CD4-positive, alpha-beta T cell treated with Interleukin-10 for 1 hour (primary cell): ENCODE measurements around the gene PPP1R9B.

Experiments used
- DNase-seq: peaks from one replicate; pipeline ENCODE4 v3.0.0-alpha.2; 2020

Gene PPP1R9B

GRCh38 chr17:50122945-50123344 lies 27.5 kb downstream of the PPP1R9B start:
- no peak for DNase-seq

- DNase-seq, result no peak
Observed at GRCh38 chr17:50120475-50121253, 29.8 kb downstream of the PPP1R9B start.

- no peak for DNase-seq
Observed at GRCh38 chr17:50118828-50119218, 31.7 kb downstream of the PPP1R9B start.

GRCh38 chr17:50118076-50118827 lies 32.2 kb downstream of the PPP1R9B start:
- no peak for DNase-seq

GRCh38 chr17:50117202-50118051 lies 33.0 kb downstream of the PPP1R9B start:
- peak; percentile 69 for DNase-seq

- DNase-seq, result no peak
Observed at GRCh38 chr17:50115756-50116155, 34.7 kb downstream of the PPP1R9B start.

GRCh38 chr17:50114849-50115357 lies 35.6 kb downstream of the PPP1R9B start:
- DNase-seq, result peak; percentile 64

GRCh38 chr17:50114401-50114800 lies 36.1 kb downstream of the PPP1R9B start:
- no peak for DNase-seq

- DNase-seq, result no peak
Observed at GRCh38 chr17:50113624-50114320, 36.7 kb downstream of the PPP1R9B start.

- no peak for DNase-seq
Observed at GRCh38 chr17:50112694-50113093, 37.8 kb downstream of the PPP1R9B start.

GRCh38 chr17:50111673-50112655 lies 38.5 kb downstream of the PPP1R9B start:
- no peak for DNase-seq

- DNase-seq, result no peak
Observed at GRCh38 chr17:50110591-50111349, 39.7 kb downstream of the PPP1R9B start.

GRCh38 chr17:50109785-50110184 lies 40.7 kb downstream of the PPP1R9B start:
- DNase-seq, result no peak

GRCh38 chr17:50109207-50109606 lies 41.3 kb downstream of the PPP1R9B start:
- no peak for DNase-seq

- no peak for DNase-seq
Observed at GRCh38 chr17:50108556-50108955, 41.9 kb downstream of the PPP1R9B start.

- no peak for DNase-seq
Observed at GRCh38 chr17:50107790-50108414, 42.6 kb downstream of the PPP1R9B start.

- DNase-seq, result no peak
Observed at GRCh38 chr17:50106393-50107131, 43.9 kb downstream of the PPP1R9B start.

- no peak for DNase-seq
Observed at GRCh38 chr17:50105811-50106210, 44.7 kb downstream of the PPP1R9B start.

GRCh38 chr17:50103941-50104340 lies 46.5 kb downstream of the PPP1R9B start:
- DNase-seq, result no peak
